Kidney (tissue), 14 donors: Measurements from ENCODE around the gene LRRC27. TPM values are rescaled to one million over a fixed set of nuclear protein-coding genes. Genes with fewer than 3 reads are reported as not detected.
"Not testable (repeated sequence)": the region's sequence is repeated elsewhere in the genome, so short reads cannot be mapped to it uniquely, and the experiment has no call there.

Experiments used
- DNase-seq, 5 donors: peaks; one replicate each; pipeline ENCODE4 v3.0.0-alpha.2; 2013 to 2020
- FAIRE-seq: peaks from 2 replicates; lab custom pipeline; 2012; peaks lifted over from hg19 to GRCh38; lab: Jason Lieb, UNC
- H3K27ac ChIP-seq, 2 donors: one replicate each; pipeline ENCODE4 v1.7.0; 2013; ENCODE audit warnings: low read depth in 2 of 2, low read length in 2 of 2, inconsistent platforms in 1 of 2
- H3K27me3 ChIP-seq: one replicate; pipeline ENCODE4 v1.7.1; 2013; ENCODE audit warnings: low read length, inconsistent platforms; ENCODE audit not compliant: control insufficient read depth, insufficient read depth
- H3K36me3 ChIP-seq, 3 donors: one replicate each; pipeline versions ENCODE4 v1.7.0 to v1.7.1; 2013; ENCODE audit warnings: low read length in 3 of 3, control low read depth in 1 of 3, inconsistent platforms in 1 of 3; ENCODE audit not compliant: insufficient read depth in 3 of 3, control insufficient read depth in 2 of 3
- H3K4me1 ChIP-seq, 3 donors: one replicate each; pipeline versions ENCODE4 v1.7.0 to v1.7.1; 2013; ENCODE audit warnings: low read length in 3 of 3, inconsistent platforms in 1 of 3, low read depth in 1 of 3; ENCODE audit not compliant: control insufficient read depth in 2 of 3, insufficient read depth in 2 of 3
- H3K4me3 ChIP-seq, 3 donors: one replicate each; pipeline versions ENCODE4 v1.7.0 to v1.8.1; 2013; ENCODE audit warnings: low read length in 3 of 3, control low read depth in 1 of 3, inconsistent platforms in 1 of 3
- H3K9ac ChIP-seq, 3 donors: one replicate each; pipeline versions ENCODE4 v1.7.0 to v1.7.1; 2013; ENCODE audit warnings: low read length in 3 of 3, control low read depth in 1 of 3, inconsistent platforms in 1 of 3
- H3K9me3 ChIP-seq, 3 donors: one replicate each; pipeline versions ENCODE4 v1.7.0 to v1.7.1; 2013; ENCODE audit warnings: low read length in 3 of 3, control low read depth in 1 of 3, inconsistent platforms in 1 of 3; ENCODE audit not compliant: control insufficient read depth in 2 of 3, insufficient read depth in 1 of 3
- CTCF ChIP-seq: IDR thresholded peaks from 3 replicates; pipeline ENCODE4 v1.5.1; 2012; ENCODE audit warnings: mild to moderate bottlenecking, moderate library complexity, borderline replicate concordance; ENCODE audit not compliant: insufficient read depth; ENCODE audit errors: extremely low read depth
- intact Hi-C: fragments of 100-400 bp; cut with DNase I; formaldehyde crosslinking; loops from one replicate; pipeline ENCODE4 v1.11.1; 2022
- polyA plus RNA-seq: library from polyadenylated mRNA; stranded (reverse); fragments of 350-450 nt; fragmentation: Illumina TruSeq; extraction: RNeasy Lipid Tissue Mini Kit (QIAGEN cat#74804); gene quantifications from one replicate; pipeline ENCODE4 v1.2.3, GENCODE V29; 2014; ENCODE audit warnings: low read depth, low replicate concordance; ENCODE audit not compliant: insufficient read depth
- total RNA-seq: library from RNA; stranded (reverse); fragmentation: NEBNext Ultra II Directional; extraction: Animal tissue kit (Norgen Biotek cat#: 25700); gene quantifications from one replicate; pipeline ENCODE4 v1.2.1, GENCODE V29; 2021
- donor health status: control.
- donor health status: control.
- donor health status: control.
- donor health status: control.
- donor health status: control.
- donor health status: DM: yes; HTN: yes; CAD: no.
- donor health status: Normal renal cell carcinoma (clear cell type).

Gene LRRC27
- total and polyA plus RNA-seq, 2 donors from 2014 or later: 14.4 to 14.6 TPM

DNA sequence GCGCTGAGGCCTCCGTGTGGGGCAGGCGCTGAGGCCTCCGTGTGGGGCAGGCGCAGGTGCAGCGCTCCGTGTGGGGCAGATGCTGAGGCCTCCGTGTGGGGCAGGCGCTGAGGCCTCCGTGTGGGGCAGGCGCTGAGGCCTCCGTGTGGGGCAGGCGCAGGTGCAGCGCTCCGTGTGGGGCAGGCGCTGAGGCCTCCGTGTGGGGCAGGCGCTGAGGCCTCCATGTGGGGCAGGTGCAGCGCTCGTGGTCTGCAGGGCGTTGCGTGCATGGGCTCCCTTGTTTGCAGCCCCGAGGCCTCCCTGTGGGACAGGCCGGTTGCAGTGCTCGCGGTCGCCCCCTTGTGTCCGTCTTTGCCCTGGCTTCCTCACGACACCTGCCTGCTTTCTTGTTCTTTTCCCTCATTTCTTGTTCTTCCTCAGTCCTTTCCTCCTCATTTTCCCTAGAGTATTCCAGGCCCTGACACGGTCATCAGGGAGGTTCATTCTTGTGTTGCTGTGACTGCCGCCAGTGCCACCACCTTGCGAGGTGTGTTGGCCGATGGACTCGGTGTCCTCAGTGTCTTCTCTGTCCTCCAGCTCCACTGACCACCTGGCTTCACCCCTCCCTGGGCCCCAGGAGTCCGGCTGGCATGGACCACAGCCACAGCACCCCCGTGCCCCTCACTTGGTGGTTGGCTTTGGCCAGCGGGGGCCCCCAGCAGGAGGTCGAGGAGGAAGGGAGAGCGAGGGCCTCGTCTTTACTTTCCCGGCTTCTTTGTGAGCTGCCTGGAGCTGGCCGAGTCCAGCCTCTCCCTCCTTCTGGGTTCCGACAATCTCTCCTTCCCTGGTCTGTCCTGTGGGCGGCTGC, 20.7 kb downstream of the LRRC27 start:
- H3K9me3 ChIP-seq, FAIRE-seq, H3K27me3 ChIP-seq, H3K9ac ChIP-seq, H3K36me3 ChIP-seq, H3K27ac ChIP-seq, H3K4me1 ChIP-seq, H3K4me3 ChIP-seq: not testable (repeated sequence)
- intact Hi-C loops: loop anchor here (10.0 kb wide), 1 partner anchor 128 kb away; no protein-coding TSS in a partner anchor
- peak in 4 of 5 donors; percentile 75 to 80 (median 78) for DNase-seq
- TF ChIP-seq CTCF: peak; percentile 77

DNA sequence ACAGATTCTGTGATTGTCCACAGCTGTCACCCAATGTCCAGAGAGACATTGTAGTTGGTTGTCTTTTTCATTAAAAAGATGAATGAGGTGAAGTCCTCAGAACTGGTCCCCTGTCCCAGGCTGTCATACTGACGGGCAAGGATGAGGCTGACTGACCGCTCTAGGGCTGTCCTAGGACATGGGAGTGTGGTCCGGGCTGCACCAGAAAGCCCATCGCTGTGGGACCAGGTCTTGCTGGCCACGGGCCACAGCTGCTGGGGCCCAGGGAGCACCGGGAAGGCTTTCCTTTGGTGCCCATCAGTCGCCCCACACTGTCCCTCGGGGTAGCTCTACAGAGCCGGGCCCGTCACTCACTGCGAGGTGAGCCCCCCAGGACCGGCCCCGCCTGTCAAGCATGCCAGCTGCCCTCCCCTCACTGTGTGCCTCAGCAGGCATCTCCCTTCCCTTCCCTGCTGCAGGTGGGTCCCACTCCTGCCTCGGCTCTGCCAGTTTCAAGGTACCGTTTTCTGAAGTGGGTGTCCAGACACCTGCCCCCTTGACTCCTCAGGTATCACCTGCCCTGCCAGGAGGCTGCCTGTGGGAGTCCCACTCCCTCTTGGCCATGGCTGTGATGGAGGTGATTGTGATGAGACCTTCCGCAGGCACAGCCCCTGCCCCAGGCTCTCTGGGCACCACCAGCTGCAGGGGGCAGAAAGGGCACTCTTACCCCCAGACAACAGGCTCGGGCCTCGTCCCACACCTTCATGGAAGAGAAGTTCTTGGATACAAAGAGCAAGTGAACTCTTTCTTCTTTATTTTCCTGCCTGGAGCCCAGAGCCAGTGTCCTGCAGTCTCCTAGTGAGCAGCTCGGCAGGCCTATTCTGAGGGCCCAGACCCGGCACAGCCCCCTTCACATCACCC, 21.7 kb downstream of the LRRC27 start:
- Histone ChIP-seq H3K9me3 (no peaks in the 10 kb centered on the region), H3K4me3 (no peak overlapping the region), H3K36me3 (peaks cover 0 to 7% (median 2%) of the 10 kb centered on the region in 3 donors), H3K9ac (no peak overlapping the region), H3K27me3 (no peaks in the 10 kb centered on the region), H3K4me1 (no peaks in the 10 kb centered on the region), H3K27ac (no peak overlapping the region)
- intact Hi-C loops: loop anchor here (10.0 kb wide), 1 partner anchor 129 kb away; no protein-coding TSS in a partner anchor
- DNase-seq (peak in 1 of 5 donors; percentile 69), FAIRE-seq (no peak)
- TF ChIP-seq CTCF: no peak

DNA sequence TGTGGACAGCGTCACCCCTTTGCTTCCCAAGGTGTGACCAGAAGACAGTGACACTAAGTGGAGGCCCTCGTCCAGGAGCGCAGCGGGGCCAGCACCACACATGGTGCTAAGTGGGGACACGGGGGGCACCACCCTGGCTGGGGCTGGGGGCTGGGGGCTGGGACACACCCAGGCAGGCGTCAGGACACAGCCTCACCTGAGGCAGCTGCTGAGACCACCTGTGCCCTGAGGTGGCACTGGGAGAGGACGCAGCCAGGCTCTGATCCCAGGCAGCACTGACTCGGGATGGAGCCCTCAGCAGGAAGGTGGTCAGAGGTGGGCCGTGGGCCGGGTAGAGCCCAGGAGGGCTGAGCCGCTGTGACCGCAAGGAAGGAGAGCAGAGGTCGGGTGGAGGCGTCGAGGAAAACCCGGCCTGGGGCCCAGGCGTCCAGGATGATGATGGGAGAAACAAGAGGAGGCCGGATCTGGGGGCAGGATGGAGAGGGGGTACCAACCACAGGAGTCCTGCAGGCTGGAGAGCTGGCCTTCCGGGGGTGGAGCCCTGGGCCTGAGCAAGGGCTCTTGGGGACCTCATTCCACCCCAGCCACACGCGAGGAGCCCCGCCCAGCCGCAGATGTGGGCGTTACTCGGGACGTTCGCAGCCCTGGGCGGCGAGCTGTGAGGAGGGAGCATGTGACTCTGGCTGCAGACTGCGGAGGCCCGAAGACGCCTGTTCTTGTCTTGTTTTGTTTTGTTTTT, 22.5 kb downstream of the LRRC27 start:
- Histone ChIP-seq H3K9me3 (no peaks in the 10 kb centered on the region), H3K4me1 (no peaks in the 10 kb centered on the region), H3K4me3 (no peak overlapping the region), H3K27ac (no peak overlapping the region), H3K36me3 (no peaks in the 10 kb centered on the region), H3K27me3 (no peaks in the 10 kb centered on the region), H3K9ac (no peak overlapping the region)
- no peak for TF ChIP-seq CTCF
- intact Hi-C loops: loop anchor here (10.0 kb wide), 1 partner anchor 130 kb away; no protein-coding TSS in a partner anchor
- DNase-seq (peak in 1 of 5 donors; percentile 72), FAIRE-seq (no peak)
